PFSK-1 (cell line): ENCODE data around the gene SYNE1.

Experiments used
- FOXP2 ChIP-seq: optimal IDR thresholded peaks from 2 replicates; pipeline ENCODE3; 2011; ENCODE audit warnings: borderline replicate concordance, control low read depth, inconsistent platforms; ENCODE audit not compliant: insufficient read depth; ENCODE audit errors: extremely low read length, extremely low read depth
- TAF1 ChIP-seq: IDR thresholded peaks from 2 replicates; pipeline ENCODE4 v1.6.1; 2012; ENCODE audit warnings: low read length, control low read depth, borderline replicate concordance; ENCODE audit not compliant: insufficient read depth

DNA sequence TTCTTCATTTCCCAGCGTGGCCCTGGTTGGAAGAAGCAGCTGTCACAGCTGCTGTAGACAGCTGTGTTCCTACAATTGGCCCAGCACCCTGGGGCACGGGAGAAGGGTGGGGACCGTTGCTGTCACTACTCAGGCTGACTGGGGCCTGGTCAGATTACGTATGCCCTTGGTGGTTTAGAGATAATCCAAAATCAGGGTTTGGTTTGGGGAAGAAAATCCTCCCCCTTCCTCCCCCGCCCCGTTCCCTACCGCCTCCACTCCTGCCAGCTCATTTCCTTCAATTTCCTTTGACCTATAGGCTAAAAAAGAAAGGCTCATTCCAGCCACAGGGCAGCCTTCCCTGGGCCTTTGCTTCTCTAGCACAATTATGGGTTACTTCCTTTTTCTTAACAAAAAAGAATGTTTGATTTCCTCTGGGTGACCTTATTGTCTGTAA, 537.0 kb downstream of the SYNE1 start:
- TF ChIP-seq FOXP2 (no peak), TAF1 (no peak)
